GM18508 (cell line): Measurements from ENCODE around the gene TNFRSF17.

Experiments used
- ATAC-seq: cut with Tn5 transposase; IDR thresholded peaks from one replicate; pipeline ENCODE4 v1.9.1; 2021; ENCODE audit warnings: moderate number of reproducible peaks; ENCODE audit not compliant: insufficient read depth, unreplicated experiment

Gene TNFRSF17

GRCh38 chr16:11996433-11997330 is 31.7 kb downstream of the TNFRSF17 start:
- no peak for ATAC-seq

DNA sequence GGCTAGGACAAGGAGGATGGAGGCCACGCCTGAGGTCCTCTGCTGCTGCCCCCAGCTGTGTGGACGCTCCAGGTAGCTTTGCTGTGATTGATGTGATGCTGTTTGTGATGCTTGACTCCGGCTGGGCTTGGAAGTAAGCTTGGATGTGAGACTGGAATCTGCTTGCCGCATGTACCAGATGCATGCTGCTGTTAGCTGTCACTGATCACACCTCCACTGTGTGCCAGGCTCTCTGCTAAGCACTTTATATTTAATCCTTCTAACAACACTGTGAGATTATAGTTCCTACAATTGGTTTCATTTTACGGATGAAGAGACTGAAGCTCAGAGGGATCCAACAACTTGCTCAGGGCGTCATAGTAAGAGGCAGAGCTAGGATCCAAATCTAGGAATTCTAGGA is 35.0 kb downstream of the TNFRSF17 start:
- no peak for ATAC-seq

DNA sequence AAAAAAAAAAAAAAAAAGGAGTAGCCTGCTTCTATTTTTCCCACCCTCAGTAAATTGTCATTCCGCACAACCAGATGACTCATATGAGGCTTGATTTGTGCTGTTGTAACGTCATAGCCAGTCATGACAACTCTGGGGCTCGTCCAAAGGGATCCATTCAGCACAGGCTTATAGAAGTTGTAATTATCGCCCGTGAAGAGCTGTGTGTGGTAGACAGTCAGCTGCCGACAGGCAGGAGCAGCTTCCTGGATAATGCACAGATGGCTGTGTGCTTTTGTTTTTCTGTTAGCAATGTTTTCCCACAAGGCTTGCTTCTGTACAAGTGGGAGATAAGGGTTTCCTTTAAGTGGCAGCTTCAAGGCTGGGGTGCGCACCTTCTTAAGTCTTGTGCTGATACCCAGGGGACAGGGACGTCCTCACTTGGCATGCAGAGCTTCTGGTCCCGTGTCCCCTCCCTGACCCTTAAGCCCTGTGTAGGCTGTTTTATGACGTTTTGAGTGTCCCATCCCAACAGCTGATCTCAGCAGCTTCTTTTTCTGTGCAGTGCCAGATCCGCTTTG is 37.5 kb downstream of the TNFRSF17 start:
- no peak for ATAC-seq

DNA sequence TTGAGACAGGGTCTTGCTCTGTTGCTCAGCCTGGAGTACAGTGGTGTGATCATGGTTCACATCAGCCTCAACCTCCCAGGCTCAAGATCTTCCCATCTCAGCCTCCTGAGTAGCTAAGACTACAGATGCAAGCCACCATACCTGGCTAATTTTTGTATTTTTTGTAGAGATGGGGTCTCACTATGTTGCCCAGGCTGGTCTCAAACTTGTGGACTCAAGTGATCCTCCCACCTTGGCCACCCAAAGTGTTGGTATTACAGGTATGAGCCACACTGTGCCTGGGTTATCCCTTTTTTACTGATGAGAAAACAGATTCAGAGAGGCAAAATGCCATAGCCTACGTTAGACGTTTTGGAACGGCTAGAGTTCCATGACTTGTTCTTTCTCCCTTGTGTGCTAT is 41.6 kb downstream of the TNFRSF17 start:
- ATAC-seq: no peak

GRCh38 chr16:12009462-12009861 is 44.5 kb downstream of the TNFRSF17 start:
- ATAC-seq: no peak

- ATAC-seq: no peak
These were observed 44.9 kb downstream of the TNFRSF17 start for GRCh38 chr16:12009922-12010321.

DNA sequence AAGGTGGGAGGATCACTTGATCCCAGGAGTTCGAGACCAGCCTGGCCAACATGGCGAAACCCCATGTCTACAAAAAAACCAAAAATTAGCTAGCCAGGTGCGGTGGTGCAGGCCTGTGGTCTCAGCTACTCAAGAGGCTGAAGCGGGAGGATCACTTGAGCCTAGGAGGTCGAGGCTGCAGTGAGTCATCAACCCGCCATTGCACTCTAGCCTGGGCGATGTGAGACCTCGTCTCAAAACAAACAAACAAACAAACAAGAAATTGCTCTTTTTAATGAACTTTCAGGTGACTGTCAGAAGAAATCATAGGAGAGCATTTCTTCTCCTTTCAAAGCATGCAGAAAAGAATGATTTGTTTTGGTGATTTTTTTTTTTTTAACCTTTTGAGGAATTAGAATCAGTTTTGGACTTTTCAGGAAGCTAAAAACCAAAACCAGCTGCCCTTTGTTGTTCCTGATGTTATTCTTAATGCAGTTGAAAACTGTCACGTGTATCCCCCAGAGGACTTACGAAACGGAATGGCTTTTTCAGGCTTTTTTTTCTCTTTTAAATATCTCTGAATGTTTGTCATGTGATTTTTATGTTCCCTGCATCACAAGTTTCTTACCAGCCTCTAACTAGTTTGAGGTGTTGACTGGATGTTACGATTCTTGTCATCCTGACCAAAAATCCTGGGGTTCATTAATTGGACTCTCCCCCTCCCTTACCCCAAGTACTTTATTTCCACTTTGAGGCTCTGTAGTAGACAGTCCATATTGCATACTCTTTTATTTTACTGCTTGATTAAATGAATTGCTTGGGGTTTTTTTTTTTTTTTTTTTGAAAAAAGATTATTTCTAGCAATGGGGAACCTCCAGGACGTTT is 45.6 kb downstream of the TNFRSF17 start:
- no peak for ATAC-seq

DNA sequence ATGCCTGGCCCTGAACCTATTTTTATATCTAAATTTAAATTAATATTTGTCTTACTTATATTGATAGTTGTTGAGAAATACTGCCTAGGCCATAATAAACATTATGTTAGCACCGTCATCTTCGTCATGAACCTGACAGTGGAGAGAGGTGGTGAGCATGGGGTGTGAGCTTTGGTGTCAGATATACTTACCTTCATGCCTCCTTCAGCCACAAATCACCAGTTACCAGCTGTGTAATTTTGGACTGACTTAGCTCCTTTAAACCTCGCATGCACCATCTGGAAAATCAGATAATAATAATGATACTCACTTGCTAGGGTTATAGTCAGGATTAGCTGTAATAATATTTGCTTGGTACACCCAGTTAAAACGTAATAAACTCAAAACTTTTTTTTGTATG is 46.6 kb downstream of the TNFRSF17 start:
- no peak for ATAC-seq

GRCh38 chr16:12016291-12016947 is 51.4 kb downstream of the TNFRSF17 start:
- ATAC-seq: no peak

GRCh38 chr16:12017558-12017957 is 52.5 kb downstream of the TNFRSF17 start:
- ATAC-seq: no peak
